PC-9 (cell line): ENCODE measurements around the gene MEMO1. TPM values are rescaled to one million over a fixed set of nuclear protein-coding genes. Genes with fewer than 3 reads are reported as not detected.
"Not testable (repeated sequence)": the region's sequence is repeated elsewhere in the genome, so short reads cannot be mapped to it uniquely, and the experiment has no call there.

Experiments used
- BruUV-seq: library from RNA; stranded (reverse); fragments of 400-500 nt; replicated peaks from 2 replicates; lab custom pipeline; 2021; lab: Mats Ljungman, UMichigan
- CTCF ChIA-PET: fragments of 300-600 bp; sonication (Branson Sonifier 250); formaldehyde crosslinking; loops from one replicate; lab custom pipeline; 2022; ENCODE audit warnings: antibody characterized with exemption; lab: Charles Lee
- POLR2A ChIA-PET: fragments of 300-600 bp; sonication (Branson Sonifier 250); formaldehyde crosslinking; loops from one replicate; lab custom pipeline; 2022; ENCODE audit warnings: antibody characterized with exemption; ENCODE audit not compliant: unreplicated experiment; lab: Charles Lee
- DNase-seq, 2 experiments: peaks; one replicate each; pipeline versions ENCODE4 v3.0.0 to v3.0.0-alpha.2; 2015 to 2022; ENCODE audit warnings: mixed read lengths in 1 of 2
- H2AFZ ChIP-seq: fragments of 200-600 bp; sonication (generic); 2 replicates; pipeline ENCODE4 v1.8.1; 2017; ENCODE audit warnings: antibody characterized with exemption
- H3F3A ChIP-seq: fragments of 200-600 bp; sonication (generic); 2 replicates; pipeline ENCODE4 v1.8.1; 2017; ENCODE audit warnings: antibody characterized with exemption, mild to moderate bottlenecking, low read depth; ENCODE audit not compliant: insufficient read depth
- H3K27ac ChIP-seq: fragments of 200-600 bp; sonication (generic); 2 replicates; pipeline ENCODE4 v1.6.1; 2016; ENCODE audit warnings: mixed run types
- H3K27me3 ChIP-seq: fragments of 200-600 bp; sonication (generic); 2 replicates; pipeline ENCODE4 v1.6.1; 2016; ENCODE audit warnings: low read depth, mixed run types; ENCODE audit not compliant: insufficient read depth
- H3K36me3 ChIP-seq: fragments of 200-600 bp; sonication (generic); 2 replicates; pipeline ENCODE4 v1.6.1; 2016; ENCODE audit warnings: low read depth, mixed run types
- H3K4me1 ChIP-seq: fragments of 200-600 bp; sonication (generic); replicated peaks from 2 replicates; pipeline ENCODE4 v1.6.1; 2016; ENCODE audit warnings: mixed run types; ENCODE audit not compliant: insufficient read depth
- H3K4me2 ChIP-seq: fragments of 200-600 bp; sonication (generic); 2 replicates; pipeline ENCODE4 v1.6.1; 2017; ENCODE audit warnings: mixed run types
- H3K4me3 ChIP-seq: fragments of 200-600 bp; sonication (generic); 2 replicates; pipeline ENCODE4 v1.6.1; 2016; ENCODE audit warnings: mixed run types
- H3K79me2 ChIP-seq: fragments of 200-600 bp; sonication (generic); 2 replicates; pipeline ENCODE4 v1.6.1; 2017; ENCODE audit warnings: low read depth, mixed run types
- H3K9me2 ChIP-seq: fragments of 200-600 bp; sonication (generic); 2 replicates; pipeline ENCODE4 v1.8.1; 2017; ENCODE audit warnings: mild to moderate bottlenecking; ENCODE audit not compliant: insufficient read depth
- H3K9me3 ChIP-seq: fragments of 200-600 bp; sonication (generic); 2 replicates; pipeline ENCODE4 v1.8.1; 2016; ENCODE audit warnings: low read depth; ENCODE audit not compliant: insufficient read depth
- H4K20me1 ChIP-seq: fragments of 200-600 bp; sonication (generic); 2 replicates; pipeline ENCODE4 v1.8.1; 2017; ENCODE audit not compliant: insufficient read depth
- CTCF ChIP-seq: fragments of 200-600 bp; sonication (generic); conservative IDR thresholded peaks from 2 replicates; pipeline ENCODE4 v1.6.1; 2017; ENCODE audit warnings: mixed run types, antibody characterized with exemption, mild to moderate bottlenecking, moderate library complexity
- EZH2 ChIP-seq: fragments of 200-600 bp; sonication (generic); IDR thresholded peaks from 2 replicates; pipeline ENCODE4 v1.8.0; 2017; ENCODE audit warnings: antibody characterized with exemption, low read depth
- intact Hi-C: fragments of 100-400 bp; cut with micrococcal nuclease; formaldehyde crosslinking; loops from one replicate; pipeline ENCODE4 v1.10.0; 2022; ENCODE audit not compliant: unreplicated experiment
- total RNA-seq: library from RNA; stranded (reverse); gene quantifications from 2 replicates; pipeline ENCODE4 v1.2.3, GENCODE V29; 2021

MEMO1 gene
- total RNA-seq, 1 experiment from 2014 or later = 40.2 TPM

GRCh38 chr2:32018789-32019482, 8.1 kb upstream of the MEMO1 start:
- intact Hi-C loops, H2AFZ ChIP-seq, H4K20me1 ChIP-seq, H3K4me1 ChIP-seq, H3K27me3 ChIP-seq, BruUV-seq, H3K4me3 ChIP-seq, CTCF ChIA-PET, H3K9me2 ChIP-seq, H3K9me3 ChIP-seq, H3K79me2 ChIP-seq: not testable (repeated sequence)
- H3K27ac ChIP-seq = peak overlapping the region; percentile 47
- DNase-seq = peak; percentile 23 to 73
- peaks cover 24% of the 10 kb centered on the region; the same call in 1 of the 2 replicates for H3F3A ChIP-seq
- POLR2A ChIA-PET = interaction anchor here (0.6 kb wide), 2 partner anchors 14 to 20 kb away, joined by 3 read pairs; partner anchors contain the start of gene DPY30
- 0 out of 2 replicates have a peak overlapping the region, but pooled peaks have one; percentile 2 for H3K4me2 ChIP-seq
- H3K36me3 ChIP-seq = peaks cover 15% of the 10 kb centered on the region; the same call in 1 of the 2 replicates

- POLR2A ChIA-PET = interaction anchor here (0.5 kb wide), 2 partner anchors 15 to 158 kb away, joined by 4 to 6 read pairs; no protein-coding TSS in a partner anchor
- no peaks in the 10 kb centered on the region for H3K27me3 ChIP-seq
- BruUV-seq = no TSS peak
Observed at GRCh38 chr2:32012872-32013271, 2.1 kb upstream of the MEMO1 start.

GRCh38 chr2:32011485-32011960, 715 bp upstream of the MEMO1 start:
- Histone ChIP-seq H3K4me2 (peak overlapping the region; percentile 95), H4K20me1 (peaks cover 21% of the 10 kb centered on the region), H3K79me2 (peaks cover 32% of the 10 kb centered on the region), H2AFZ (peak overlapping the region; percentile 94), H3K9me3 (no peaks in the 10 kb centered on the region), H3F3A (peaks cover 29% of the 10 kb centered on the region), H3K27me3 (no peaks in the 10 kb centered on the region), H3K4me3 (peak overlapping the region; percentile 80), H3K36me3 (peaks cover 10% of the 10 kb centered on the region; the same call in 1 of the 2 replicates), H3K9me2 (no peaks in the 10 kb centered on the region), H3K4me1 (peaks cover 31% of the 10 kb centered on the region), H3K27ac (peak overlapping the region; percentile 74)
- BruUV-seq = TSS peak; percentile 81
- no peak for TF ChIP-seq CTCF
- no peak for TF ChIP-seq EZH2
- intact Hi-C loops = loop anchor here (1.0 to 2.0 kb wide), 2 partner anchors 27 to 51 kb away; partner anchors contain the start of gene DPY30
- no peak for DNase-seq
- POLR2A ChIA-PET = no interaction called here
- CTCF ChIA-PET = no interaction called here

More at GRCh38 chr2:32012872-32013271, 2.1 kb upstream of the MEMO1 start:
- no peak overlapping the region for H2AFZ ChIP-seq
- intact Hi-C loops = no loop called here
- CTCF ChIA-PET = no interaction called here
- H3K9me3 ChIP-seq = no peaks in the 10 kb centered on the region
- peaks cover 31% of the 10 kb centered on the region for H3F3A ChIP-seq
- no peak for TF ChIP-seq EZH2
- peaks cover 19% of the 10 kb centered on the region for H3K79me2 ChIP-seq
- H3K27ac ChIP-seq = no peak overlapping the region
- peaks cover 21% of the 10 kb centered on the region for H3K4me1 ChIP-seq
- peaks cover 11% of the 10 kb centered on the region for H4K20me1 ChIP-seq
- H3K36me3 ChIP-seq = peaks cover 9% of the 10 kb centered on the region; the same call in 1 of the 2 replicates
- no peak for DNase-seq
- no peaks in the 10 kb centered on the region for H3K9me2 ChIP-seq
- no peak overlapping the region for H3K4me2 ChIP-seq
- no peak overlapping the region for H3K4me3 ChIP-seq

GRCh38 chr2:32010280-32010669, 533 bp downstream of the MEMO1 start:
- H4K20me1 ChIP-seq = peaks cover 30% of the 10 kb centered on the region
- intact Hi-C loops = loop anchor here (2.0 kb wide), 1 partner anchor 29 kb away; the partner anchor contains the start of gene DPY30
- not testable (repeated sequence) for H3K27ac ChIP-seq

More at GRCh38 chr2:32010280-32010669, 533 bp downstream of the MEMO1 start:
- DNase-seq = peak; percentile 49 to 78
- H3K9me3 ChIP-seq, H3K36me3 ChIP-seq, H3K27me3 ChIP-seq, CTCF ChIA-PET, H3K4me2 ChIP-seq, H3K9me2 ChIP-seq, H3K4me3 ChIP-seq, BruUV-seq, H2AFZ ChIP-seq: not testable (repeated sequence)
- peaks cover 40% of the 10 kb centered on the region for H3K4me1 ChIP-seq
- peaks cover 45% of the 10 kb centered on the region for H3K79me2 ChIP-seq
- POLR2A ChIA-PET = interaction anchor here (0.6 kb wide), 1 partner anchor 29 kb away, joined by 5 read pairs; the partner anchor contains the start of gene DPY30
- H3F3A ChIP-seq = peaks cover 31% of the 10 kb centered on the region
